Dermis microvascular lymphatic vessel endothelial cell (primary cell): ENCODE measurements around the gene SMIM28. TPM values are rescaled to one million over a fixed set of nuclear protein-coding genes. Genes with fewer than 3 reads are reported as not detected.
"Not testable (repeated sequence)": the region's sequence is repeated elsewhere in the genome, so short reads cannot be mapped to it uniquely, and the experiment has no call there.

Experiments used
- DNase-seq, 2 donors: peaks; one replicate each; pipeline versions ENCODE4 v3.0.0 to v3.0.0-alpha.2; 2010; ENCODE audit warnings: low read depth in 2 of 2
- total RNA-seq: library from RNA; depleted of rRNA; stranded (reverse); fragments of >200 nt; gene quantifications from 2 replicates; pipeline ENCODE4 v1.2.1, GENCODE V29; 2014

Gene SMIM28
- total RNA-seq, 1 donor from 2014 or later = not detected

DNA sequence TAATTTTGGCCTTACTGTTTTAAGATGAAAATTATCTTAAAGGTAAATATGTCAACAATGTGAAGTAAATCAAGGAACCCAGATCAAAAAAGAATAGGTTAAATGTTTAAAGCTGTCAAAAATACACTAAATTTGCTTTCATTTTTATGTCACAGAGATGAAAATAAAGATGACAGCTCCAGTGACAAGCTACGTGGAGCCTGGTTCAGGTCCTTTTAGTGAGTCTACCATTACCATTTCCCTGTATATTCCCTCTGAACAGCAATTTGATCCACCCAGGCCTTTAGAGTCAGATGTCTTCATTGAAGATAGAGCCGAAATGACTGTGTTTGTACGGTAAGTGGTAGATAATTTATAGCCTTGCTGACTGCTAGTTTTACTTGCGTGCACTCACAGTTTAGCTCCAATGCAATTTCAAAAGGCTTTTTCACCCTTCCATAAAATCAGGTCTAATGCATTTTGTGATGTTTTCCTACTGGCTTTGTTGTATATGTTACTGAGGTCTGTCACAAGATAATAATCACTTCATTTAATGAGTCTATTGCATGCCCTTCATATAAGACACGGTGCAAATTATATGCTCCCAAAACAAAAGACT, 28.2 kb downstream of the SMIM28 start:
- no peak for DNase-seq

- no peak for DNase-seq
Measured at GRCh38 chr6:138406443-138406842, 28.7 kb downstream of the SMIM28 start.

- no peak for DNase-seq
Measured at GRCh38 chr6:138410048-138410735, 32.5 kb downstream of the SMIM28 start.

GRCh38 chr6:138410972-138411880, 33.5 kb downstream of the SMIM28 start:
- DNase-seq = peak in 1 of 2 donors; percentile 87

DNA sequence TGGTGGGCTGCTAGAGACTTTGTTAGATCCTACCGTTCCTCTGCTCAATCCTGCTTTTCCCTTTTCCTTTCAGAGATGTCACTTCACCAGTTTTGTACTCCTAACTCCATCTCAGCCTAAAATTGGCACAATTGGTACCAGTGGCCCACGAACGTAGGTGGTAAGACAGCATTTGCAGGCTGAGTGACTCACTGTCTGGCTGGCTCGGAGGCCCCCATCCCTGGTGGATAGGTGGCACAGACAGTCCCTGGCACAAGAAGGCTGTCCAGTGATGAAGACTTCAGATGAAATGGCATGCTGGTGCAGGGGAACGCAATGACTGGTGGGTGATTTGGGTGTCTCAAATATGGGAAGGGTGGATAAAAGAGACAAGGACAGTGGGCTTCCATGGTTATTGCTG, 37.4 kb downstream of the SMIM28 start:
- DNase-seq = no peak

DNA sequence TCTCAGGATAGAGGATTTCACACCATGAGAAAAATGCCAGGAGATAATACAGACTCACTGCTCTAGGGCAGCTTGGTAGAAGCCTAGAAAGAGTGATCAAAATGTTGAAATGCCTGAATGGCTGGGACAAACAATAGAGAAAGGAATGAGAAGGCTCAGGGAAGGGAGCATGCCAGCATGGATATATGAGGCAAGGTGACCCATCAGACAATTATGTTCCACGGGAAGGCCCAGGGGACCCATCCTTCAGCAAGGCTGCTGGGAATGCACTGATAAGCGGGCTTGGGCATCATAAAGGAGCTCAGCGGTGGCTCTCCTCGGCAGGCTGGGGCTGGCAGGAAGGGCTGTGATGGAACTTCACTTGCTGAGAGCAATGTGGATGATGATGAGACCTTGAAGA, 38.5 kb downstream of the SMIM28 start:
- DNase-seq = no peak

DNA sequence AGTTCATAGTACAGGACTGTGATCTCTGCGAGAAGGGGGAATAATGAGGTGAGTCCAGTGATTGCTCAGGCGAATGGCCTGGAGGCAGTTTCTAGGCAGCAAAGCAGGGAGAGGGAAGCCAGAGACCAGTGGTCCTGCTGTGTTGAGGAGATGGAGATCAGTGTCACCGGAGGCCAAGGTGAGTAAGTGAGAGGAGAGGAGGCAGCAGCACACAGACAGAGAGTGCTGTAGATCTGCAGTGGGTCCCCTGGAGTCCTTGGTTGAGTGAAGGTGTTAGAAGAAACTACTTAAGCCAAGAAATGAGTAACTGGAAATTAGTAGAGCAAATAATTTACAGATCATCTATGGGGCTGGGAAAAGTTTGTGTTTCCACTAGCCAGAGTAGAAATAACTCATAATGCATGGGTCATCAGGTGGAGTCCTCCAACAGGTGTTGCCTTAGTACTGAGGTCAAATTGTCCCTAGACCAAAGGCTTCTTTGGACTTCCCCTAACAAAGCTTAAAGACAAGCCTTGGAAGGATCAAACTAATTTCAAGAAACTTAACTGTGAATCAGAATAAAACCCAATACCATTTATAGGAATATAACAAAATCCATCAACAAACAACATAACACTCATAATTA, 39.9 kb downstream of the SMIM28 start:
- no peak for DNase-seq

GRCh38 chr6:138418118-138418742, 40.5 kb downstream of the SMIM28 start:
- no peak for DNase-seq

GRCh38 chr6:138419766-138420165, 42.1 kb downstream of the SMIM28 start:
- no peak for DNase-seq

DNA sequence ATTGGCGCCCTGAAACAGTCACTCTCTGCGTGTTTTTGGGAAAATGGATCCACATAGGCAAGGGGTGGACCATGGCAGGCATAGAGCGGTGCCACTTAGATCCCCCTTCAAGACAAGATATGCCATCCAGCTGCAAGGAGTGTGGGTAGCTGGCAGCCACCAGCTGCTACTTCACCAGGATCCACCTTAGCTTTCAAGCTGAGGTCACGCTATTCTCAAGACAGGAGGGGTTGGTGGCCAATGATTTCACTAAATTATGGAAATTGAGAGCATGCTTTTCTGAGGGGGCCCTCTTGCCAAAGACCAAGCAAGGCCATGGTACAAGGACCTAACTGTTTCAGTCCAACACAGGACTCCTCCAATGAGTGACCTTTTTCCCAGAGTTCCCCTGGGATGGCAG, 42.7 kb downstream of the SMIM28 start:
- DNase-seq = no peak

DNA sequence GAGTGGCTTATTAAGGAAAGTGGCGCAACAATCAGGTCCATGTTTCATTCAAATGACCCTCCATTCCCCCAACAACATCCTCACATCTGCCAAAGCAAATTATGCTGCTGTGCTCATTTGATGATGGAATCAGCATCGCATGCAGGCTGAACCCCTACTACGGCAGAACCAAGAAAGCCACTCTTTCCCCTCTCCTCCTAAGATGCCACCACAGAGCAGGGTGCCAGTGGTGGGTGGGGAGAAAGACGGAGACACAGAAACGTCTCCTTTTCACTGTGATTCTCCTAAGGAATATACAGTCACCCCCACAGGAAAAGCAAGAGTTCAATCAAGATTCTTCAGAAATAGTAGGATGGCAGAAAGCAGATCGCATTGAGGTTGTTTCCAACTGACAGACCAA, 43.4 kb downstream of the SMIM28 start:
- DNase-seq = no peak

DNA sequence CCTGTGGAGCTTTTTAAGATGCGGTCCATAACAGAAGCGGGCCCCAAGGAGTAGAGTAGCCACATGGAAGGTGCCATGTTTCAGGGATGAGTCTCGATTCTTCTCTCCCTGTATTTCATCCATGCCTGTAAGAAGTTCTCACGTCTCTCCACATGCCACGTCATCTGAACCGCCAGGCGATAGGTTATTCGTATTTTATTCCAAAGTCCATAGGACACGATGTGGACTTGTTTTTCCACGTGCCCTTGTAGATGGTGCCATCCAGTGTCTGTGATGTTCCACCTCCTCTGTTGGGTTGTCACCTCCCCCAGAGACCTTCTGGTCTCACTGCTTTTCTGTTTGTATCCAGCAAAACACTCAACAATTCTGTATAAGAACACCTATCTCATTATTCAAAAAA, 43.9 kb downstream of the SMIM28 start:
- no peak for DNase-seq

GRCh38 chr6:138422861-138423260, 45.2 kb downstream of the SMIM28 start:
- peak in 1 of 2 donors; percentile 48 for DNase-seq

- DNase-seq = no peak
Measured at GRCh38 chr6:138424004-138424904, 46.5 kb downstream of the SMIM28 start.

DNA sequence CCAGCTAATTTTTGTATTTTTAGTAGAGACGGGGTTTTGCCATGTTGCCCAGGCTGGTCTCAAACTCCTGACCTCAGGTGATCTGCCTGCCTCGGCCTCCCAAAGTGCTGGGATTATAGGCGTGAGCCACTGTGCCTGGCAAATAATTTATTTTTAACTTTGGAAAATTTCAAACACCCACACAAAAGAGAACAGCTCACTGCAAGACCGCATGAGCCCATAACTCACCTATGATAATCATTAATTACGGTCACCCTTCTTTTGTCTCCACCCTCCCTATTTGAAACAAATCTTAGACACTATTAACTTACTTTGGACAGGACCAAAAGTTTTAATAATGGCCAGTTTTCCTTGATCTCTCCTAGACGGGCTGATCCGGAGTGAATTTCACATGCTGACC, 47.6 kb downstream of the SMIM28 start:
- DNase-seq = not testable (repeated sequence)

GRCh38 chr6:138426500-138427123, 48.9 kb downstream of the SMIM28 start:
- no peak for DNase-seq

DNA sequence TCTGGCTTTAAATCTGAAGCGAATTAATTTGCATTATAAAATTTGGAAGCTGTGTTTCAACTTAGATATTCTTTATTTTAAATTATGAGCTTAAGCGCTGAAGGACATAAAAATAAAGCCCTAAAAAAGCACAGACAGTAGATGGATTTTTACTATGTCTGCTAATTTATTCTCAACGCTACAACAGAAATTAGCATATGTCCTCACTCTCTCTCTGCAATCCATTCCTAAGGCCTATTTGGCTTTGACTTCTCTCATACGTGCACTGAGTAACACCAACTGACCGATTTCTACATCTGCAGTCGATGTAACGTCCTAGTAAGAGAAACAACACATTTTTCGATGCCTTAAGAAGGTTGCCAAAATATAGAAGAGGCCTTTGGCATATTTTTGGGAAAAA, 50.0 kb downstream of the SMIM28 start:
- DNase-seq = no peak

- DNase-seq = peak; percentile 54 to 75
Measured at GRCh38 chr6:138428944-138429598, 51.4 kb downstream of the SMIM28 start.

DNA sequence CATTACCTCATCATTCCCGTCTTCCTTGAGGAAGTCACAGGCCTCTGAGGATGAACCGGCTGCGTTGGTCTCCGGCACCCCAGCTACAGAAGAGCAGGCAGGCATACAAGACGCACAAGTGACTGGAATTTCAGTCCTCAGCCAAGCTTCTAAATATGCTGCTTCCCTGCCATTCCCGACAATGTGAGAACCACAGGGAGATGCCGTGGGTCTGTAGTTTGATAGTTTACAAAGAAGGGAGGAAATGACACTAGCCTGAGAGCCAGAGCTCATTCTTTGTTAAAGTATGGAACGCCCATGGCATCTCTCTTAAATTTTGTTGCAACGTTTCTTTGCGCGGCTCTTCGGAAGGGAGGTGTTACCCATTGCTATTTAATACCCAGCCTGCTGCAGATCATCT, 52.1 kb downstream of the SMIM28 start:
- DNase-seq = no peak
